ENCODE measurements around the gene EYA3.
A peak's percentile ranks its signal among the peaks of the same experiment; 100 is the strongest.

Gene EYA3

DNA sequence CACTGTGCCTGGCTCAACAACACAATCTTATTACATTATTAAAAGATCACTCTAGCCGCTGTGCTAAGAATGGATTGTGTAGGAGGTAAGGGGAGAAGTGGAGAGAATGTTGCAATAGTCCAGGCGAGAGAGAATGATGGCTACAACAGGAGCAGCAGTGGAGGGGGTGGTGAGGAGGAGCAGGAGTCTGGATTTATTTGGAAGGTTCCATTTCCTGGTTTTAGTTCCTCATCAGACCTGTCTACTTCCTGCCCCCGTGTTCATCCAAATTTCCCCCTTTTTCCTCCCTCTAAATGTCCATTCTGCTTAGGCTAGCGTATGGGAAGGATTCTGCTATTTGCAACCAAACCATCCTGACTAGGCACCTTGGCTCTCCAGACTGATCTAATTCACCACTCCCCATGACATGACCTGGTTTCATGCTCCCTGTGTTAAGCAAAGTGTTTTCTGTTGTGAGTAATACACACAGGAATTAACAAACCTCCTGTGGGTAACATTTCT, 35.1 kb upstream of the EYA3 start:
- H3K27me3 Mint-ChIP-seq (ENCODE audit: low read depth), result peaks cover 48% of the 10 kb centered on the region
- H3K4me3 Mint-ChIP-seq, result no peak overlapping the region
- H3K9me3 Mint-ChIP-seq, result no peaks in the 10 kb centered on the region
- H3K27ac Mint-ChIP-seq, result no peak overlapping the region
- no peaks in the 10 kb centered on the region for H3K4me1 Mint-ChIP-seq (ENCODE audit: low read depth)
- no peak for DNase-seq (ENCODE audit: low spot score)
- no peaks in the 10 kb centered on the region for H3K36me3 Mint-ChIP-seq (ENCODE audit: low read depth)

DNA sequence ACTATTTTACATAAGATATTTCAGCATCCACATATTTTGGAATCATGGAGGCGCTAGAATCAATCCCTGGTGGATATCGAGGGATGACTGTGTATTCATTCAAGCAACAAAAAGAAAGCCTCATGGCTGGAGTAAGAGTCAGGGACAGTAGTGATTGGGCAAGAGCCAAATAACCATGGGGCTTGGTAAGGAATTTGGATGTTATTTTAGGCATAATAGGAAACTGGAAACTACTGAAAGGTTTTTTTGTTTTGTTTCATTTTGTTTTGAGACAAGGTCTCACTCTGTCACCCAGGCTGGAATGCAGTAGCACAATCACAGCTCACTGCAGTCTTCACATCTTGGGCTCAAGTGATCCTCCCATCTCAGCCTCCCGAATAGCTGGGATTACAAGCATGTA, 33.8 kb upstream of the EYA3 start:
- Mint-ChIP-seq H3K36me3 (ENCODE audit: low read depth) (no peaks in the 10 kb centered on the region), H3K9me3 (no peaks in the 10 kb centered on the region), H3K27me3 (ENCODE audit: low read depth) (peaks cover 46% of the 10 kb centered on the region), H3K4me3 (no peak overlapping the region), H3K27ac (no peak overlapping the region), H3K4me1 (ENCODE audit: low read depth) (peaks cover 2% of the 10 kb centered on the region)
- DNase-seq (ENCODE audit: low spot score), result no peak

DNA sequence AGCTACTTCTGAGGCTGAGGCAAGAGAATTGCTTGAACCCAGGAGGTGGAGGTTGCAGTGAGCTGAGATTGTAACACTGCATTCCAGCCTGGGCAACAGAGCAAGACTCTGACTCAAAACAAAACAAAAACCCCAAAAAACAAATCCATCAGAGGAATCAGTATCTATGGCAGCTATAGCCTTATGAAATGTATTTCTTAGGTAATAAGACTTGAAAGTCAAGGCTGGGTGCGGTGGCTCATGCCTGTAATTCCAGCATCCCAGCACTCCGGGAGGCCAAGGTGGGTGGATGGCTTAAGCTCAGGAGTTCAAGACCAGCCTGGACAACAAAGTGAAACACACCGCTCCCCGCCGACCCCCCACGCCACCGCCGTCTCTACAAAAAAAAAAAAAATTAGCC, 31.1 kb upstream of the EYA3 start:
- Mint-ChIP-seq H3K9me3 (no peaks in the 10 kb centered on the region), H3K4me1 (ENCODE audit: low read depth) (peaks cover 8% of the 10 kb centered on the region)

DNA sequence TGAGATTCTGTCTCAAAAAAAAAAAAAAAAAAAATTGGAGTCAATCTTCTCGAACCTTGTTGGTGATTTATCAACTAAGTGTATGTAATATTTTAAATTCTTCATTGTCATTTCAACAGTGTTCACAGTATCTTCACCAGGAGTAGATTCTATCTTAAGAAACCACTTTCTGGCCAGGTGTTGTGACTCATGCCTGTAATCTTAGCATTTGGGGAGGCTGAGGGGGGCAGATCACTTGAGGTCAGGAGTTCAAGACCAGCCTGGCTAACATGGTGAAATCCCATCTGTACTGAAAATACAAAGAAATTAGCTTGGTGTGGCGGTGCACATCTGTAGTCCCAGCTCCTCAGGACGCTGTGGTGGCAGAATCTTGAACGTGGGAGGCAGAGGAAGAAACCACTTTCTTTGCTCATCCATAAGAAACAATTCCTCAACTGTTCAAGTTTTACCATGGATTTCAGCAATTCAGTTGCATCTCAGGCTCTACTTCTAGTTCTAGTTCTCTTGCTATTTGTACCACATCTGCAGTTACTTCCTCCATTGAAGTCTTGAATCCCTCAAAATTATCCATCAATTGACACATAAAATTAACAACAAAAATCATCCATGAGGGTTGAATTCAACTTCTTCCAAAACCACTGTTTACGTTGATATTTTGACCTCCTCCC, 30.4 kb upstream of the EYA3 start:
- Mint-ChIP-seq H3K9me3 (no peaks in the 10 kb centered on the region), H3K36me3 (ENCODE audit: low read depth) (no peaks in the 10 kb centered on the region), H3K27ac (no peak overlapping the region), H3K4me3 (no peak overlapping the region), H3K27me3 (ENCODE audit: low read depth) (peaks cover 48% of the 10 kb centered on the region), H3K4me1 (ENCODE audit: low read depth) (peaks cover 10% of the 10 kb centered on the region)
- no peak for DNase-seq (ENCODE audit: low spot score)

More for the DNA sequence above, 31.1 kb upstream of the EYA3 start:
- H3K4me3 Mint-ChIP-seq, result no peak overlapping the region
- no peak for DNase-seq (ENCODE audit: low spot score)
- peaks cover 43% of the 10 kb centered on the region for H3K27me3 Mint-ChIP-seq (ENCODE audit: low read depth)
- no peaks in the 10 kb centered on the region for H3K36me3 Mint-ChIP-seq (ENCODE audit: low read depth)
- no peak overlapping the region for H3K27ac Mint-ChIP-seq

DNA sequence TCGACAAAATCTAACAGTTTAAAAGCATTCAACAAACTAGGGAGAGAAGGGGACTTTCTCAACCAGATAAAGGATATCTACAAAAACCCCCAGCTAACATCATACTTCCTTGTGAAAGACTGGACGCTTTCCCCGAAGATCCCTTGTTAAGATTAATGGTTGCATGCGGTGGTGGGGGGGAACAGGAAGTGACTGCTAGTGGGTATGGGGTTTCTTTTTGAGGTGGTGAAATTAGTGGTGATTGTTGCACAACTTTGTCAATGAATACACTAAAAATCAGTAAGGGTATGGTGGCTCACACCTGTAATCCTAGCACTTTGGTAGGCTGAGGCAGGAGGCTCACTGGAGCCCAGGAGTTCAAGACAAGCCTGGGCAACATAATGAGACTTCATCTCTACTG, 26.9 kb upstream of the EYA3 start:
- Mint-ChIP-seq H3K36me3 (ENCODE audit: low read depth) (no peaks in the 10 kb centered on the region), H3K4me3 (peak overlapping the region; percentile 57), H3K27me3 (ENCODE audit: low read depth) (peaks cover 58% of the 10 kb centered on the region), H3K4me1 (ENCODE audit: low read depth) (peaks cover 23% of the 10 kb centered on the region), H3K9me3 (no peaks in the 10 kb centered on the region), H3K27ac (no peak overlapping the region)
- DNase-seq (ENCODE audit: low spot score), result peak; percentile 69

DNA sequence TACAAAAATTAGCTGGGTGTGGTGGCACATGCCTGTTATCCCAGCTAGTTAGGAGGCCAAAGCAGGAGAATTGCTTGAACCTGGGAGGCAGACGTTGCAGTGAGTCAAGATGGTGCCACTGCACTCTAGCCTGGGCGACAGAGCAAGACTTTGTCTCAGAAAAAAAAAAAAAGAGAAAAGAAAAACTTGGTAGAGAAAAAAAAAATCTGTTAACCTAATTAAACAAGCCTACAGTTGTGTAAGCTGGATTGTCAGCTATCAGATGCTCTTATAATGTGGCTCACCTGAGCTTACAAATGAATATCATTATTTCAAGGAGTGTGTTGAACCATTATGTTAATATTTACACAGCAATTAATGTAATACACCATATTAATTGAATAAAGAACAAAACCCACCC, 26.4 kb upstream of the EYA3 start:
- Mint-ChIP-seq H3K4me3 (peak overlapping the region; percentile 57), H3K4me1 (ENCODE audit: low read depth) (peaks cover 23% of the 10 kb centered on the region), H3K36me3 (ENCODE audit: low read depth) (no peaks in the 10 kb centered on the region), H3K27me3 (ENCODE audit: low read depth) (peaks cover 58% of the 10 kb centered on the region), H3K9me3 (no peaks in the 10 kb centered on the region), H3K27ac (no peak overlapping the region)
- DNase-seq (ENCODE audit: low spot score), result no peak

DNA sequence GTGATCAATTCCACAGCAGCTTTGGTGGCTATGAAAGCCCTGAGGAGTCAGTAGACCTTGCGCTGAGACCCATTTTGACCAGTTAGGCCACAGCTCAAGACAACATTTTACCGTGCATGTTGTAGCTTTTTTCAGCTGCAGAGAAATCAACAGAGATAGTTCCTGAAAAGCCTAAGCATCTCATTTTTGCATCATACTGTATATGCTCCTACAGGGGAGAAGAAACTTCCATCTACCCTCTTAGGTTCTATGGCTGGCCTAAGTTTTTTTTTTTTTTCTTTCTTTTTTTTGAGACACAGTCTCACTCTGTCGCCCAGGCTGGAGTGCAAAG, 24.8 kb upstream of the EYA3 start:
- no peak for DNase-seq (ENCODE audit: low spot score)
- no peak overlapping the region for H3K4me3 Mint-ChIP-seq
- H3K9me3 Mint-ChIP-seq, result no peaks in the 10 kb centered on the region
- H3K27ac Mint-ChIP-seq, result no peak overlapping the region
- peaks cover 23% of the 10 kb centered on the region for H3K4me1 Mint-ChIP-seq (ENCODE audit: low read depth)
- H3K36me3 Mint-ChIP-seq (ENCODE audit: low read depth), result no peaks in the 10 kb centered on the region
- H3K27me3 Mint-ChIP-seq (ENCODE audit: low read depth), result peaks cover 62% of the 10 kb centered on the region

DNA sequence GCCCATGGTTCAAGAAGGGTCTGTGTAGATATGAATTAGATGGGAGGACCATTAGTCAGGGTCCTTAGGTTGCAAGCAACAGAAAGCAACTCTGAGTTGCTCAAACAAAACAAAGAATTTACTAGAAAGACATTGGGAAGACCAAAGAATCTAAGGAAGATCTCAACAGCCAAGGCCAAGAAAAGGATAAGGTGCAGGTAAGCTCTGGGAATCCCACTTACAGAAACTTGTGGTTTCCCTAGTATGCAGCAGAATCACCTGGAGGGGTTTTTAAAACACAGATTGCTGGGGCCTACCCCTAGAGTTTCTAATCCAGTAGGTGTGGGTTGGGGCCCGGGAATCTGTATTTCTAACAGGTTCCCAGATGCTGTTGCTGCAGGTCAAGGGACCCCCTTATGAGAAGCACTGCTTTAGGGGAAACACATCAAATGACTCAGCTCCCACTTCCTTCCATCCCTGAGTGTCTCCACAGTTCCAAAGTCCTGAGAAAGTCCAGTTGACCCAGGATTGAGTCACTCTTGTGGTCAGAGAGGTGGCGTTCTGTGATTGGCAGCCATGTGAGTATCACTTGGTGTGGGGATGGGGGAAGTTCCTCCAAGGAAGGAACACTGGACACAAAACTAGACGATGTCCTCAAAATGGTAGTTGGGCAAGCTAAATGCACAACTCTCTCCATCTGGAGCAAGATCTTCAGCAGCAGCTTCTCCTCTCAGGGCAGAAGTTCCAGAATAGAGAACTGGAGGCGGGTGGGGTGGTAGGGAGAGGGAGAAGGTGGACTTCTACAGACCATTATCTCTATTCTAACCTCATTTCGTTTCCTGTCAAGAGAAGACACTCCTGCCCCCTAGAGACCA, 24.2 kb upstream of the EYA3 start:
- peaks cover 64% of the 10 kb centered on the region for H3K27me3 Mint-ChIP-seq (ENCODE audit: low read depth)
- no peak overlapping the region for H3K4me3 Mint-ChIP-seq
- no peak overlapping the region for H3K27ac Mint-ChIP-seq
- peaks cover 22% of the 10 kb centered on the region for H3K4me1 Mint-ChIP-seq (ENCODE audit: low read depth)
- H3K9me3 Mint-ChIP-seq, result no peaks in the 10 kb centered on the region
- no peaks in the 10 kb centered on the region for H3K36me3 Mint-ChIP-seq (ENCODE audit: low read depth)
- DNase-seq (ENCODE audit: low spot score), result no peak

DNA sequence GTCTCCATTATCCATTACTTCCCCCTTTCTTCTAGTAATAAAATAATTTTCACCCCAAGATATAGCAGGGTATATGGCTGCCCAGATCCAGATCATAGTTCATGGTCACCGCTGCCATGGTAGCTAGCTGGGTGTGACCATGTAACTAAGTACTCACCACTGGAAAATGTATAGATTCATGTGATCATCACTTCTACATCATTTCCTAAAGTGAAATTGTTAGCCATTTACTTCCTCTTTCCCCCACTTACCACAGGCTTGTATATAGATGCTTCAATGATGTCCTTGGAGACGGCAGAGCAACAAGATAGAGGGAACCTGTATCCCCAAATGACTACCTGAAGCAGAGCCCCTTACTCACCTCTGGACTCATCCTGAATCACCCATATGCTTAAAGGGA, 22.7 kb upstream of the EYA3 start:
- DNase-seq (ENCODE audit: low spot score), result no peak
- no peaks in the 10 kb centered on the region for H3K9me3 Mint-ChIP-seq
- H3K36me3 Mint-ChIP-seq (ENCODE audit: low read depth), result no peaks in the 10 kb centered on the region
- no peak overlapping the region for H3K27ac Mint-ChIP-seq
- peaks cover 51% of the 10 kb centered on the region for H3K27me3 Mint-ChIP-seq (ENCODE audit: low read depth)
- no peak overlapping the region for H3K4me3 Mint-ChIP-seq
- H3K4me1 Mint-ChIP-seq (ENCODE audit: low read depth), result peaks cover 21% of the 10 kb centered on the region

DNA sequence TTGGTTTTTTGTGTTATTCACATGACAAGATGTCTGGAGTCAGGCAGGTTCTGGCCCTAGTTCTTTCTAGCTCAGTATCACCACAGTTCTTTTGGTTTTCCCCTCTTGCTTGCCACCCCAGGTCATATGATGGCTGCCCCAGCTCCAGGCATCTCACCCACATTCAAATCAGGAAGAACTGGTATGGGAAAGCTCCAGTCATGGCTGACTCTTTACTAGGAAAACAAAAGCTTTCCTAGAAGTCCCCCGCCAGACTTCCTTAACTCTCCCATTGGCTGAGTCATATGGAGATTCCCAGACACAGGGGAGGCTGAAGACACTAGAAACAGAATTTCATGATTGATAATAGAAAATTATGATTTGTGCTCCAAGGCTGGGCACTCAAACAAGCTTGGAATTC, 22.1 kb upstream of the EYA3 start:
- no peaks in the 10 kb centered on the region for H3K9me3 Mint-ChIP-seq
- H3K4me1 Mint-ChIP-seq (ENCODE audit: low read depth), result peaks cover 21% of the 10 kb centered on the region
- no peak overlapping the region for H3K4me3 Mint-ChIP-seq
- H3K27ac Mint-ChIP-seq, result no peak overlapping the region
- no peaks in the 10 kb centered on the region for H3K36me3 Mint-ChIP-seq (ENCODE audit: low read depth)
- no peak for DNase-seq (ENCODE audit: low spot score)
- peaks cover 51% of the 10 kb centered on the region for H3K27me3 Mint-ChIP-seq (ENCODE audit: low read depth)

DNA sequence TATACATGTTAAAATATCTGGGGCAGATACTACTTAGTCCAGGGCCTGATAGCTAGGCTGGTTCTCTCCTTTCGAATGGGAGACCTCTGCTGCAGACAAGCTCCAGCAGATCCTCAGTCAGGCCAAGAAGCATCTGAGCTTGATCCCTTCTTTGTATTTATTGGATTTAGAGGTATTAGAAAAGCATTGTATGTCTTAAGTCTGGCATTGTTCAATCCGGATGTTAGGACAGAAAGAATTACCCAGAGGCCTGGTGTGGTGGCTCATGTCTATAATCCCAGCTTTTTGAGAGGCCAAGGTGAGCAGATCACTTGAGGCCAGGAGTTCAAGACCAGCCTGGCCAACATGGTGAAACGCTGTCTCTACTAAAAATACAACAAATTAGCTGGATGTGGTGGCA, 21.2 kb upstream of the EYA3 start:
- Mint-ChIP-seq H3K4me3 (no peak overlapping the region), H3K27ac (no peak overlapping the region), H3K36me3 (ENCODE audit: low read depth) (no peaks in the 10 kb centered on the region), H3K27me3 (ENCODE audit: low read depth) (peaks cover 53% of the 10 kb centered on the region), H3K4me1 (ENCODE audit: low read depth) (peaks cover 15% of the 10 kb centered on the region), H3K9me3 (no peaks in the 10 kb centered on the region)
- DNase-seq (ENCODE audit: low spot score), result no peak

DNA sequence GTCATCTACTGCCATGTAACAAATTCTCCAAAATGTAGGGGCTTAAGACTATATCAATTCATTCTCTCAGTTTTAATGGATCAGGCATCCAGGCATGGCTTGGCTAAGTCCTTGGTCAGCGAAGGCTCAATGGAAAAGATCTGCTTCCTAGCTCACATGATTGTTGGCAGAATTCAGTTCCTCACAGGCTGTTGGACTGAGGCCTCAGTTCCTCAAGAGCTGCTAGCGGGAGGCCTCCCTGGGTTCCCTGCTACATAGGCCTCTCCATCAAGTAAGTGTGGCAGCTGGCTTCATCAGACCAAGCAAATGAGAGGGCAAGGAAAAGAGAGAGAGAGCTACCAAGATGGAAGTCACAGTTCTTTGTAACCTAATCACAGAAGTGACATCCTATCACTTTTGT, 19.6 kb upstream of the EYA3 start:
- no peak overlapping the region for H3K4me3 Mint-ChIP-seq
- peaks cover 11% of the 10 kb centered on the region for H3K4me1 Mint-ChIP-seq (ENCODE audit: low read depth)
- no peaks in the 10 kb centered on the region for H3K9me3 Mint-ChIP-seq
- no peak for DNase-seq (ENCODE audit: low spot score)
- no peak overlapping the region for H3K27ac Mint-ChIP-seq
- H3K36me3 Mint-ChIP-seq (ENCODE audit: low read depth), result no peaks in the 10 kb centered on the region
- peaks cover 53% of the 10 kb centered on the region for H3K27me3 Mint-ChIP-seq (ENCODE audit: low read depth)

DNA sequence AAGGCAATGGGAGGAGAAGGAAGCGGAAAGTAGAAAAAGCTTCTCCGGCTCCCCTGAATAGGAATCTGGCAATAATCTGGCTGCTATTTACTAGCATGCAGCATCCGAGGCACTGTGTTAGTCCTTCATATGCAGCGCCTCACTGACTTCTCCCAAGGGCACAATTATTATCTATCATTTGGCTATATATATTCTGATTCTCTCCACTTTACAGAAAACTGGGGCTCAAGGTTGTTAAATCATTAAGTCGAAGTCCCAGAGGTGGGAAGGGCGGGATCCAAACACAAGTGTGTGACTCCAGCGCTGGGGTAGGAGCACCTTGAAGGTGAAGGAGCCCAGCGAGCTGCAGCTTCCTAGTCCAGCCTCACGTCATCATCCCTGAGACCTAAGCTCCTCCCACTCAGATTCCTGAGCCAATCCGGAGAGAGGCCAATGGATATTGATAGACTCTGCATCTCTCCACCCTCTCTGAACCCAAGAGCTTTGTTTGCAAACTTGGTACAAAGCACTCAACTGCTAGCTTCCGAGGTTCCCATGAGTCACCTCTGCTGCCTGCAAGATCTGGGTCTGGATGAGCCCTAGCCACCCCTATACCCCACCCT, 16.6 kb upstream of the EYA3 start:
- Mint-ChIP-seq H3K4me1 (ENCODE audit: low read depth) (no peaks in the 10 kb centered on the region), H3K27ac (no peak overlapping the region), H3K27me3 (ENCODE audit: low read depth) (peaks cover 44% of the 10 kb centered on the region), H3K4me3 (no peak overlapping the region), H3K9me3 (no peaks in the 10 kb centered on the region), H3K36me3 (ENCODE audit: low read depth) (no peaks in the 10 kb centered on the region)
- no peak for DNase-seq (ENCODE audit: low spot score)

DNA sequence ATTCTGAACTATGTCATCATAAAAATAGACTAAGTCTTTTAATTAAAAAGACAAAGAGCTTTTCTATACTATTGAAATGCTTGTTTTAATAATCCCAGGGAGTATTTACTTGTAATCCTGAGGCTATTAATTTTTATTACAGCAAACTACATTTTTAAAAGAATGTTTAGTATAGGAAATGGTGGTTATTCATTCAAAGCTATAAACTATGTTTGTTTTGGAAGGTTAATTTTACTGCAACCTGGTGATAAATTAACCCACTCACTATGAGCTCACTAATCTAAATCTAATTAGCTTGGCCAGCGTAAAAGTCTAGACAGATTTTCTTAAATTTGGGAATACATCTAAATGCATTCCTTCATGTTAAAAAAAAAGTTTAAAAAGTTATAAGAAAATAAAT, 13.8 kb upstream of the EYA3 start:
- Mint-ChIP-seq H3K27ac (no peak overlapping the region), H3K4me1 (ENCODE audit: low read depth) (no peaks in the 10 kb centered on the region), H3K9me3 (no peaks in the 10 kb centered on the region), H3K36me3 (ENCODE audit: low read depth) (no peaks in the 10 kb centered on the region), H3K4me3 (no peak overlapping the region), H3K27me3 (ENCODE audit: low read depth) (peaks cover 33% of the 10 kb centered on the region)
- no peak for DNase-seq (ENCODE audit: low spot score)

Data from T-helper 2 cell treated with Interferon-gamma antibody and Interleukin-4, amounts not matched to agents 5 μg/mL and 100 μg/mL, for 36 hours (primary cell).